Neural progenitor cell (in vitro differentiated cells): ENCODE measurements around the gene ARHGAP30.

ENCODE experiments used
- EZH2phosphoT487 ChIP-seq: fragments of 200-600 bp; sonication (generic); IDR thresholded peaks from 2 replicates; pipeline ENCODE4 v1.6.1; 2017; ENCODE audit warnings: antibody characterized with exemption
- TF ChIP-seq, protein P1 (sequence below): fragments of 200-600 bp; sonication (generic); IDR thresholded peaks from 2 replicates; pipeline ENCODE4 v1.5.1; 2017; ENCODE audit warnings: antibody characterized with exemption, mild to moderate bottlenecking

GRCh38 chr1:161006563-161006962 lies 63.1 kb downstream of the ARHGAP30 start:
- TF ChIP-seq, protein P1, sequence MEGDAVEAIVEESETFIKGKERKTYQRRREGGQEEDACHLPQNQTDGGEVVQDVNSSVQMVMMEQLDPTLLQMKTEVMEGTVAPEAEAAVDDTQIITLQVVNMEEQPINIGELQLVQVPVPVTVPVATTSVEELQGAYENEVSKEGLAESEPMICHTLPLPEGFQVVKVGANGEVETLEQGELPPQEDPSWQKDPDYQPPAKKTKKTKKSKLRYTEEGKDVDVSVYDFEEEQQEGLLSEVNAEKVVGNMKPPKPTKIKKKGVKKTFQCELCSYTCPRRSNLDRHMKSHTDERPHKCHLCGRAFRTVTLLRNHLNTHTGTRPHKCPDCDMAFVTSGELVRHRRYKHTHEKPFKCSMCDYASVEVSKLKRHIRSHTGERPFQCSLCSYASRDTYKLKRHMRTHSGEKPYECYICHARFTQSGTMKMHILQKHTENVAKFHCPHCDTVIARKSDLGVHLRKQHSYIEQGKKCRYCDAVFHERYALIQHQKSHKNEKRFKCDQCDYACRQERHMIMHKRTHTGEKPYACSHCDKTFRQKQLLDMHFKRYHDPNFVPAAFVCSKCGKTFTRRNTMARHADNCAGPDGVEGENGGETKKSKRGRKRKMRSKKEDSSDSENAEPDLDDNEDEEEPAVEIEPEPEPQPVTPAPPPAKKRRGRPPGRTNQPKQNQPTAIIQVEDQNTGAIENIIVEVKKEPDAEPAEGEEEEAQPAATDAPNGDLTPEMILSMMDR: no peak
- no peak for TF ChIP-seq EZH2phosphoT487
